HuH-7.5 (cell line): Measurements from ENCODE around the gene KCNQ5.
"Not testable (repeated sequence)": the region's sequence is repeated elsewhere in the genome, so short reads cannot be mapped to it uniquely, and the experiment has no call there.

Experiments
- DNase-seq: peaks from one replicate; pipeline ENCODE4 v3.0.0; 2011; ENCODE audit warnings: low spot score

Gene KCNQ5

GRCh38 chr6:73180763-73181619, 559.1 kb downstream of the KCNQ5 start:
- DNase-seq, result no peak

GRCh38 chr6:73182021-73182607, 560.2 kb downstream of the KCNQ5 start:
- DNase-seq, result no peak

- not testable (repeated sequence) for DNase-seq
These were observed 571.4 kb downstream of the KCNQ5 start for GRCh38 chr6:73193302-73193701.

DNA sequence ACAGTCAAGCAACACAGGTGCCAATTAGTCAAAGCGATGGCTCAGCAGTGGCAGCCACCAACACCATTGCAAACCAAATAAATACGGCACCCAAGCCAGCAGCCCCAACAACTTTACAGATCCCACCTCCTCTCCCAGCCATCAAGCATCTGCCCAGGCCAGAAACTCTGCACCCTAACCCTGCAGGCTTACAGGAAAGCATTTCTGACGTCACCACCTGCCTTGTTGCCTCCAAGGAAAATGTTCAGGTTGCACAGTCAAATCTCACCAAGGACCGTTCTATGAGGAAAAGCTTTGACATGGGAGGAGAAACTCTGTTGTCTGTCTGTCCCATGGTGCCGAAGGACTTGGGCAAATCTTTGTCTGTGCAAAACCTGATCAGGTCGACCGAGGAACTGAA, 572.9 kb downstream of the KCNQ5 start:
- no peak for DNase-seq

DNA sequence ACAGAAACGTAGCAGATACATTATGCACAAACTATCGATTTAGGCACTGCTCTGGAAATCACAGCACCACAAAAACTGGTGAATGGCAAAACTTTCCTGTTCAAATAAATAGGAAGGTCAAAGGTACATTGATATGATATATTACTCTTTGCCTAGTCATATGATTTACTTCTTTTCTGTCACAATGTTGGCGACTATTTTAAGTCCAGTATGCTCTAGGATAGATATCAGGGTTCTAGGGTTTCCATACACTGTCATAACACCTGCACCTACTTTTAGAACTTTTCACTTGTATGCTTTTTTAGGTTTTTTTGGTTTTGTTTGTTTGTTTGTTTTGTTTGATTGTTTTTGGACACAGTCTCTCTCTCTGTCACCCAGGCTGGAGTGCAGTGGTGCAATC, 578.4 kb downstream of the KCNQ5 start:
- DNase-seq, result no peak

DNA sequence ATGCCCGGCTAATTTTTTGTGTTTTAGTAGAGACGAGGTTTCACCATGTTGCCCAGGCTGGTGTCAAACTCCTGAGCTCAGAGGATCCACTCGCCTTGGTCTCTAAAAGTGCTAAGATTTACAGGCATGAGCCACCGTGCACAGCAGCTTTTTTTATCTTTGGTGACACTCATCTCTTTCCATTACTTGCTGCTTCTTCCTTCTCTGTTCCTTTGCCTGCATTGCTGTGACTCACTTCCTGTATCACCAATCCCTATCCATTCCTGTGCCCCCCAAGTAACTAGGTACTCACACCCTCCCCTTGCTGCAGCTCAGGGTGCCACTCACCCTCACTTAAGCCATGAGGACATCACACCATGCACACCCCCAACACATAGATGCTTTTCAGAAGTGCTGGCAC, 578.9 kb downstream of the KCNQ5 start:
- DNase-seq, result no peak

DNA sequence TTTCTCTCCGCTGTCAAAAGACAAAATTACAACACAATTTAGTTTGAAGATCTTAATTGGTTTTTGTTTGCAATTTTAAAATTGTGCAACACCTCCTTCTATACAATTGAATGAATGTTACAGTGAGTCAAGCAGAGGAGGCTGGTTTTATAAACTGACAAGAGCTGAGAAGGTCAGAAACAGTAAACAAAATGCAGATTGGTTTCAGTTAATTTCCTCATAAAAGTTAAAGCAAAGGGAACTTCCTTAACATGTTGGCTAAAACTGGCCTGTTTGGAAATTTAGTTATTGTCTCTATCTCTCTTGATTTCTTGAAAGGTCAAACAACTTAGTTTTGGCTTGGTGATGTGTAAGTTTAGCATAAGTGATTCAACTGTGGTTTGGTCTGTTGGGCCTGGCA, 581.2 kb downstream of the KCNQ5 start:
- DNase-seq, result no peak

DNA sequence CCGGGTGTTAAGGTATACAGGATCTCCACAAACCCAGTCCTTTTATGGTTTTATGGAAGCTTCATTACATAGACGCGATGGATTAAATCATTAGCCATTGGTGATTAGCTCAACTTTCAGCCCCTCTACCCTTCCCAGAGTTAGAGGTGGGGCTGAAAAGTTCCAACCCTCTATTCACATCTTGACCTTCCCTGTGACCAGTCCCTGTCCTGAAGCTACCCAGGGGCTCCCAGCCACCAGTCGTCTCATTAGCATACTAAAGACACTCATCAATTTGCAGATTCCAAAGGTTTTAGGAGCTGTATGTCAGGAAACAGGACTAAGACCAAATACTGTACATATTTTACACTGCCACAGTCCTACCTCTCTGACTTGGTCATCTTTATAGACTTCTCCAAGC, 582.4 kb downstream of the KCNQ5 start:
- DNase-seq, result no peak

GRCh38 chr6:73207221-73207837, 585.5 kb downstream of the KCNQ5 start:
- no peak for DNase-seq

- DNase-seq, result no peak
These were observed 587.3 kb downstream of the KCNQ5 start for GRCh38 chr6:73209117-73209516.

DNA sequence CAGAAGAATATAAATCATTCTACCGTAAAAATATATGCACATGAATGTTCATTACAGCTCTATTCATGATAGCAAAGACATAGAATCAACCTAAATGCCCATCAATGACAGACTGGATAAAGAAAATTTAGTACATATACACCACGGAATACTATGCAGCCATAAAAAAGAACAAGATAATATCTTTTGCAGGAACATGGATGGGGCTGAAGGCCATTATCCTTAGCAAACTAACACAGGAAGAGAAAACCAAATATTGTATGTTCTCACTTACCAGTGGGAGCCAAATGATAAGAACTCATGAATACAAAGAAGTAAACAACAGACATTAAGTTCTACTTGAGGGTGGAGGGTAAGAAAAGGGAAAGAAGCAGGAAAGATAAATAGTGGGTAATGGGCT, 595.0 kb downstream of the KCNQ5 start:
- no peak for DNase-seq

DNA sequence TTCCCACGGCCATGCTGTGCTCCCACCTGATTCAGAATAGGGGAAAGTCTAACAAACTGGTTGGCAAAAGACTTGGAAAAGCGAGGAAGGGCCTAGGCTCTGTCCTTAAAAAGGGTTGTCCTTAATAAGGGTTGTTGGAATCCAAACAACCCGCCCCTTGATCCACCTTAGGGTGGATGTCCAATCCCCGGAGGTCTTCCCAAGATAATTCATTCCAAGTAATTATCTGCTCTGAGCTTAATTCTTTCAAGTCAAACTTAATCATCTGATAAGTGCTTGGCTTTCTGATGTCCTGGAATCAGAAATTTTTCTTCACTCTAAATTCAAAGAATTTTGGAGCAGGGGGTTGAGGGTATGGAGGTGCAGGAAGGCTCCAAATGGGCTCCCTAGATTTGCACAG, 603.5 kb downstream of the KCNQ5 start, which contains the start of gene KHDC1L:
Gene KHDC1L (minus strand): TSS at position 101 of the 400 bp plus-strand sequence. CDS start 88 bp downstream, at position 13.
- DNase-seq, result no peak

DNA sequence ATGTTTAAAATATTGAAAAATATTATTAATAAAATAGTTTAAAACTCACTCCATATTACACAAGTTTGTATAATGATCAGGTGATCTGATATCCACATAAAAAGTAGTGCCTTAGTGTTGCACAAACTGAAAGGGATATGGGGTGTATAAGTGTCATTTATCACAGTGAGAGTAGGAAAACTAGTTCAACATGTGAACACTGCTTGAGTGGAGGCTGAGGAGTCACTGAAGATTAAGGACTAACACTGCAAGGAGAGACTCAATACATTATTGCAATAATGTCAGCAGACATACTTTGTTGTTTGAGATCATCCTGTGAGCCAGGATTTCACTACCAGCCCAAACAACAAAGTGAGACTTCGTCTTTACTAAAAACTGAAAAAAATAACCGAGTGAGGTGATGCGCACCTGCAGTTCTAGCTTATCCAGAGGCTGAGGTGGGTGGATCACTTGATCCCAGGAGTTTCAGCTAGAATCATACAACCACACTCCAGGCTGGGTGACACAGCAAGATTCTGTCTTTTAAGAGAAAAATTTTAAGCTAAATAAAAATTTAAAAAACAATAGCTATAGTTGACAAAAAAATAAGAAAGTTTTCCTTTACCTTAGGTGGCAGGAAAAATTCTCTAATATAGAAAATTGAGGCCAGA, 605.9 kb downstream of the KCNQ5 start:
- DNase-seq, result no peak

- no peak for DNase-seq
These were observed 610.1 kb downstream of the KCNQ5 start for GRCh38 chr6:73231986-73232391.

- DNase-seq, result no peak
These were observed 611.2 kb downstream of the KCNQ5 start for GRCh38 chr6:73233048-73233447.

DNA sequence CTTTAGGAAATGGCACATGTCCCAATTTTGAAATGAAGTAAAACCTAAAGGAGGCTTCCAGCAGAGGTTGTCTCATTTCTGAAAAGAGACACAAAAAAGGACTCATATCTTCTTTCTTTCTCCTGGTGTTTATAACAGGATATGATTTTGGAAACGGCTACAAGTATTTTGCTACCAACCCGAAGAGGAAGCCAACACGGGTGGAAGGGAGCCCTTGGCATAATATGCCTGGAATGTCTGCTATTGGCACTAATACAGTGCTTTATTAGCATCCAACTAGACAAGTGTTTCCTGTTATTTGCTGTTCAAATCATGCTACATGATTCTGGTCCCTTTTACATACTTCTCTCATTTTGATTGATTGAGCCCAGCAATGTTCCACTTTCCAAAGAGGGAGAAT, 612.1 kb downstream of the KCNQ5 start:
- DNase-seq, result not testable (repeated sequence)

DNA sequence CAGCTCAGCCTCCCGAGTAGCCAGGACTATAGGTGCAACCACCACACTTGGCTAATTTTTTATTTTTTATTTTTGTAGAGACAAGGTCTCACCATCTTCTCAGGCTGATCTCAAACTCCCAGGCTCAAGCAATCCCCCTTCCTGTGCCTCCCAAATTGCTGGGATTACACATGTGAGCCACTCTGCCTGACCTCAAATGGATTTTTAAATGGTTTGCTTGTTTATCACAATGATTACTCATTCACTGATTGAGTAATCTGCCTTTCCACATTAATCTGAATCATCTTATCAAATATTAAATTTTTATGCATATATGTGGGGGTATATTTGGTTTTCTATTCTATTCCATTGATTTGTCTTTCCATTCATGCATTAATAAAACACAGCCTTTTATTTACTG, 612.9 kb downstream of the KCNQ5 start:
- DNase-seq, result no peak

- DNase-seq, result no peak
These were observed 614.4 kb downstream of the KCNQ5 start for GRCh38 chr6:73236144-73236750.

- no peak for DNase-seq
These were observed 618.9 kb downstream of the KCNQ5 start for GRCh38 chr6:73240730-73241129.

- no peak for DNase-seq
These were observed 620.1 kb downstream of the KCNQ5 start for GRCh38 chr6:73242001-73242400.
